Stimulated activated CD4-positive, alpha-beta T cell treated with anti-CD3 and anti-CD28 coated beads, Interleukin-15, amount 100 ng/mL, for 48 hours (primary cell): Measurements from ENCODE around the gene TMEM156.
"Not testable (repeated sequence)": the region's sequence is repeated elsewhere in the genome, so short reads cannot be mapped to it uniquely, and the experiment has no call there.

Experiments used
- DNase-seq, 2 donors: peaks; one replicate each; pipeline ENCODE4 v3.0.0-alpha.2; 2020; ENCODE audit warnings: low read depth in 2 of 2

The TMEM156 gene

DNA sequence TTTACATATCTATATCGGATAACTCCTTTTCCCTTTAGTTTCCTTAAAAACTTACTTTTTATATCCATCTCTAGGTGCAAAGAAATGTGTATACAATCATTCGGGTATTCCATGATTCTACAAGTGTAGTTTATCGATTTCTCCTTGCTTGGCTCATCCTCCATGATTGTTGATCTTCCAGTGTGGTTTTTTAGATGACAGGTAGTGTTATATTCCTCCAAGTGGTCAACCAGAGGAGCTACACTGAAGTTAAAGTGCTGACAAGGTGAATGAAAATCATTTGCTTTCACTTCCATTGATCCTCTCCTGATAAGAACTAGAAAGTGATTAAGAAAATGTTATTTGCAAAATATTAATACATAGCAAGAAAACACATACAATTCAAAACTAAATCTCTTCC, 38.5 kb downstream of the TMEM156 start:
- DNase-seq: no peak

DNA sequence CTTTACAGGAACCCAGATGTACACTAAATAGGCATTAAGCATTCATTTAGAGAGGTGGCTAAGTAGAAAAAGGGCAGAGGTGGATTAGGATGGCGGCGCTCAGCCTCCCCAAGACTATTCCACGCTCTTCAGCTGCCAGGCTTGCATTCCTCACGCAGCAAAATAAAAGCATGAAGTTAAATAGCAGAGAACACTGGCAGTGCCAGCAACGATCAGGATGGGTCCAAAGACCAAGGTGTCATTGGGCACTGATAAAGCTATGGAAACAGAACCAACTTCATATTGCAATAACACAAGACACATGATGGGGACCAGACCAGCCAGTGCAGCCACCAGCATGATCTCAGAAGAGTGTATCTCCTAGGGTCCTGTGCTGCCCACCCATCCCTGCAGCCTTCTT, 42.0 kb downstream of the TMEM156 start:
- DNase-seq: no peak

- no peak for DNase-seq
These were observed 42.7 kb downstream of the TMEM156 start for GRCh38 chr4:38989487-38989886.

DNA sequence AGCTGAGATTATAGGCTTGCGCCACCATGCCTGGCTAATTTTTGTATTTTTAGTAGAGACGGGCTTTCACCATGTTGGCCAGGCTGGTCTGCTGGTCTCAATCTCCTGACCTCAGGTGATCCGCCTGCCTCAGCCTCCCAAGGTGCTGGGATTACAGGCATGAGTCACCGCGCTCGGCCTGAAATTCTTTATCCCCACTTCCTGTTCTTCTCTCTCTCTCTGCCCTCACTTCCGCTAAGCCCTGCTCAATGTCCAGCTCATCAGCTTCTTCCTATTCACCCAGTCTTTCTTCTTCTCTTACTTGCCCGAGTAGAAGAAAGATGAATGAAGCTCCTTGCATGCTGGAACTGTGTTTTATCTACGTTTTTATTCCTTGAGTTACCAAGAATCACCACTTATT, 43.9 kb downstream of the TMEM156 start:
- DNase-seq: not testable (repeated sequence)

- no peak for DNase-seq
These were observed 44.7 kb downstream of the TMEM156 start for GRCh38 chr4:38987491-38987890.

DNA sequence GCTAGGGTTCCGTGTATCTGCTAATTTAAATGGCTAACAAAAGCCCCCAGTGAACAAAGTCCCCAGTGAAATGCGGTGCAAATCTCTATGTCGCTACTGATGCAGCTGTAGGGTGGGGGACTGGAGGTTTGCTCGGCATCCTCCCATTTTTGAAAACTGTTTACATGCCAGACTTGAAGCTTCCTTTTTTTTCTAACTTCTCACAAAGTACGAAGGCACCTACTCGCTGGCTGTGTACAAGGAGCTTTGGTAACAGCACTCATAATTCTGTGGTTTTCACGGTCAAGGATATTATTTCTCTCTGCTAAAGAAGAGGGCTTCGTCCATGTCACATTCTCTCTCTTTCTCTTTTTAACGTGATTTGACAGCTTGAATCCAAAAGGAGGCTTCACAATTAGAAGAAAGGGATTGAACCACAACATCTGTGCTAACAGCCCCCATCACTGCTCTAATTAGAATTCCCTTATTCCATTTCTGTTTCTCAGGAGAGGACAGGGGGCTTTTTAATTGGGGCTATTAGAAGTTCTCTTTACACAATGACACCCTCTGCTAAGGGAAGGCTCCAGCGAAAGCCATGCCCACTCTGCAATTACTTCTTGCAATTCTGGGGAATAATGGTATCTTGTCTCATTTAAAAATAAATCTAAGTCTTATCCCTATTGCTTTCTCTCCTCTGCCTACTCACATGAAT, 46.7 kb downstream of the TMEM156 start:
- no peak for DNase-seq

DNA sequence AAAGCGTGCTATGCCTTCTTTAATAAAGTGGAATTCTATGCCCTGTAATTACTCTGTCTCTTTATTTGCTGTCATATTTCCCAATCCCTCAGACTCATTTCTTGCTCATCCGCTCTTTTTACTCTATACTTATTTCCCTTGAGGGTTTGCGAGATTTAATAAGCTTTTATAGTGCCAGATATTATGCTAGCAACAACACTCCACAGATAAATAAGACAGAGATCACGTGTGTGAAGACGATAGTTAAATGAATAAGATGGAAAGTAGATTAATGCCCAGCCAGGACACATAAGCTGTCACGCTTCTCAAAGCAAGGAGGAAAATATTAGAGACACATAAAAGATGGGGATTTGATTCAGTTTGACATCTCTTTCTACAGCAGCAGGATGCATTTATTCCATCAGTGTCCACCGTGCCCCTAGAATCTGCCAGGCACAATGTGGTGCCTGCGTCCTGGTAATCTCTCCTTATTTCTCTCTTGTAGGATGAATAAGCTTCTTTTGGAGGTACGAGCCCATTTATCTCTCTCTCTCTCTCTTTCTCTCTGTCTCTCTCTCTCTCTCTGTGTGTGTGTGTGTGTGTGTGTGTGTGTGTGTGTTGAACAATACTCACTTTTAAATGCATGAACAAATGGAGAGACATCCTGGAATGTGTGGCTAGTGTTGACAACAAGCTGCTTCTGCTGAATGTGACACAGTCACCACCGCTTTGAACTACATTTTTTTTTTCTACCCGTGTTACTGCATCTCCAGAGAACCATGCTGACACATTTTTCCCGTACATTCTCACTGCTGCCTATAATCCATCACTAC, 48.2 kb downstream of the TMEM156 start:
- DNase-seq: no peak

GRCh38 chr4:38983291-38983690, 48.9 kb downstream of the TMEM156 start:
- DNase-seq: no peak

DNA sequence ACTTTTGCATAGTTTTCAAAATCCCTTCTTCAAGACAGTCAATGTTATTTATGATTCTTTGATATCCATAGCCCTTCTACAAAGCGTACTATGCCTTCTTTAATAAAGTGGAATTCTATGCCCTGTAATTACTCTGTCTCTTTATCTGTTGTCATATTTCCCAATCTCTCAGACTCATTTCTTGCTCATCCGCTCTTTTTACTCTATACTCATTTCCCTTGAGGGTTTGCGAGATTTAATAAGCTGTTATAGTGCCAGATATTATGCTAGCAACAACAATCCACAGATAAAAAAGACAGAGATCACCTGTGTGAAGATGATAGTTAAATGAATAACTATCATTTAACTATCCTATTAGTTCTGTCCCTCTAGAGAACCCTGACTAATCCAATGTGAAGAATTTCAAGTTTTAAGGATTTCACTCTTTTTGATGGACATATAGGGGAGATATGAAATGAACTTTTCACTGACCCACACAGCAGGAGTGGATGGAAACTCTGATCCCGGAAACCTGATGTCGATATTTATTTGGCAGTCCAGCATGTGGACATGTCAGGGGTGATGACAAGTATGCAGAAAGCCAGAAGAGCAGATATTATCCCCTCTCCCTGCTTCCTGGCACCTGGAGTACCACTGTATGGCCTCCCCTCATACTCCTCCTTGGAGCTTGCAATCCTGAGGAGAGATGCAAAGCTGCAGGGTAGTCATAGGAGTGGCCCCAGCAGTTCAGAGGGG, 49.7 kb downstream of the TMEM156 start:
- DNase-seq: no peak

DNA sequence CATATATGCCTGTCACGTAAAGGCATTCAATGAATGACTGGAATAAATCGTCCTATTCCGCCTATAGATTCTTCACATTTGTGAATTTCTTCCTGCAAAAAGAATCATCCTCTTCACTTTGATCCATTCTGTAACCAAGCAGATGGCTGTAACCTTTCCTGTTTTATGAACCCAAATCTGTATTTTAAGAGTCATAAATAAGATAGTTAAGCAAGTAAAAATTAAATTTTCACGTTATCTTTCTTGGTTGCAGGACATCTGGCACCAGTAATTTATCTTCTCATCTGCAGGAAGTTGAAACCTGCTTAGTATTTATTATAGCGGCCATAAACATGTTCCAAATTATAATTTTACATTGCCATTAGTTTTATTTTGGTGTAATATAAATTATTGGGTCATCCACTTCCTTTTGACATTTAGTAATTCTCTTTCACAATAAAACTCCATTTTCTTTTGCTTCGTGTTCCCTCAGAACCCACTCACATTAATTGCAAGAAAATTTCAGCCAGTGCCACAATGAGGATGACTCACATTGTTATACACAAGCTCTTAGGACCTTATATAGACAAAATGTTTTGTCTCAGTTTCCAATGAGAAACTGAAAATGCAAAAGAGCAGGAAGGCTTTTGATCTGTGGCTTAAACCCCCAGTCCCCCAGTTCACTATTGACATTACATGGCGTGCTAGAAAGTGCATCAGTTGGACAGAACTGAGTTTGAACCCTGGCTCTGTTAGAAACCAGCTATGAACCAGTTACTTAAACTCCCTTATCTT, 51.1 kb downstream of the TMEM156 start:
- peak in 1 of 2 donors; percentile 10 for DNase-seq

DNA sequence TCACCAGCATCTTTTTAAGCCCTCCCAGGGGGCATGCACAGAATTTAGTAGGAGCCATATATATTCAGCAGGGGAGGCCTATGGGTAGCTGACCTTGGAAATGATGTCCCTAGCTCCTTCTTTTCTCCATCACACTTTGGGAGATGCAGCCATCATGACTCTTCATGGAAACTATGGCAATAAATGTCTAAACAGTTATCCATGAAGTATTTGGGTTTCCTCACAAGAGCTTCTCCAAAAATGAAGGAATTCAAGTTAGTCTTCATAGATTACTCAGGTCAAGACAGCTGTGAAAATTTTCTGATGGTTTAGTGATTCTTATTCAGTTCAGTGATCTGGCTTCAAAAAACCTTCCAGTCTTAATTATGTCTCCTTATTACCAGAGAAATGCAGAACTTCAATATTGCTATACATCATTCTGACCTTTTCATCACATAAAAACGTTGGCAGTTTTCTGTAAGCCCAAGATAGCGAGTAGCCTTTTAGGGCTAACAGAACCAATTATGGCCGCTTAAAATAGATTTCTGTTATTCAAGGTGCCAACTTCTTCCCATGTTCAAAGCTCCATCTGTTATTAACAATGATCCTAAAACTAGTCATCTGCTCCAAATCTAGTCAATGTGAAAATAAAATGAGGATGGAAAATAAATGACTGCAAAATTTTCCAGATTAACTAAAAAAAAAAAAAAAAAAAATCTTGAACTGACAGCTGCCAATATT, 52.5 kb downstream of the TMEM156 start:
- no peak for DNase-seq

- no peak for DNase-seq
These were observed 53.1 kb downstream of the TMEM156 start for GRCh38 chr4:38979081-38979480.

DNA sequence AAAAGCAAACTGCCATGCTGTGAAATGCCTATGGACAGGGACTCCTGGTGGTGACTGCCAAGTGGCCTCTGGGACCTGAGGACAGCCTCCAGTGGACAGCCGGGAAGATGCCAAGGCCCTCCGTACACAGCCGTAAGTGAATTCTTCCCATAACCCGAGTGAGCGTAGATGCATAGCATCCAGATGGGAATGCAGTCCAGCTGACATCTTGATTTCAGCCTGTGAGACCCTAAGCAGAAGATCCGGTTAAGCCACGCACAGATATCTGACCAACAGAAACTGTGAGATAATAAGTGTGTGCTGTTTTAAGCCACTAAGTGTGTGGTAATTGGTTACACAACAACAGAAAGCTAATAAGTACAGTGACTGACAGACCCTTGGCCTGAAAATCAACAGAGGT, 55.9 kb downstream of the TMEM156 start:
- DNase-seq: no peak

DNA sequence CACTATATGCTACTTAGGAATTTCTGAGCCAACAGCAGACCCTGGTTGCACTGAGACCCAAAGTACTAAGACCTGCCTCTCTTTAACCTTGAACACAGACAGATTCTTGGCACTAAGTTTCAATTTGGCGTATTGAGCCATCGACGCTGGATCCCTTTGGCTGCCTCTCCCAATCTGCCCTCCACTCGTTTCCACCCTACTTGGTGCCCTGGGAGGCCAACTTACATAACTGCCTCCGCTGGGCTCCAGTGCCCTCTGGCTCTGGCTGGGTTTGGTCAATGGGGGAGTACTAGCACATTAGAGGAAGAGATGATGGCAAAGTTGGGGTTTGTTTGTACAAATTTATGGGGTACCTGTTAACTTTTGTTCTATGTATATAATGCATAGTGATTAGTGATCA, 63.5 kb downstream of the TMEM156 start:
- no peak for DNase-seq

GRCh38 chr4:38967260-38968095, 64.7 kb downstream of the TMEM156 start:
- no peak for DNase-seq

DNA sequence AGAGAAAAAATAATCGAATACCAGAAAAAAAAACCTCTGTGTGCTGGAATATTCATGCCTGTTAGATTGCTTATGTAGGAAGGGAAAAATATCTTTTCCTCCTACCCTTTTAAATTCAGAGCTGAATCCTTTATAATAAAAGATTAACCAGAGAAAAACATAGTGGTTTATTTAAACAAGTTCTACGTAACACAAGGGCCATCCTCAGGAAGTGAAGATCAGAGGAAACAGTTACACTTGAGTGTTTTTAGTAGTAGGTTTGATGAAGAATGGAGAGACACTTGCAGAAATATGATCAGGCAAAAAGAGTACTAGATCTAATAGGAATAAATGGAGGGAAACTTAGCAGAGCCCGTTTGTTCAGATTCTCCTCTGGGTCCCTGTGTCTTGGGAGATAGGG, 66.3 kb downstream of the TMEM156 start:
- DNase-seq: no peak

DNA sequence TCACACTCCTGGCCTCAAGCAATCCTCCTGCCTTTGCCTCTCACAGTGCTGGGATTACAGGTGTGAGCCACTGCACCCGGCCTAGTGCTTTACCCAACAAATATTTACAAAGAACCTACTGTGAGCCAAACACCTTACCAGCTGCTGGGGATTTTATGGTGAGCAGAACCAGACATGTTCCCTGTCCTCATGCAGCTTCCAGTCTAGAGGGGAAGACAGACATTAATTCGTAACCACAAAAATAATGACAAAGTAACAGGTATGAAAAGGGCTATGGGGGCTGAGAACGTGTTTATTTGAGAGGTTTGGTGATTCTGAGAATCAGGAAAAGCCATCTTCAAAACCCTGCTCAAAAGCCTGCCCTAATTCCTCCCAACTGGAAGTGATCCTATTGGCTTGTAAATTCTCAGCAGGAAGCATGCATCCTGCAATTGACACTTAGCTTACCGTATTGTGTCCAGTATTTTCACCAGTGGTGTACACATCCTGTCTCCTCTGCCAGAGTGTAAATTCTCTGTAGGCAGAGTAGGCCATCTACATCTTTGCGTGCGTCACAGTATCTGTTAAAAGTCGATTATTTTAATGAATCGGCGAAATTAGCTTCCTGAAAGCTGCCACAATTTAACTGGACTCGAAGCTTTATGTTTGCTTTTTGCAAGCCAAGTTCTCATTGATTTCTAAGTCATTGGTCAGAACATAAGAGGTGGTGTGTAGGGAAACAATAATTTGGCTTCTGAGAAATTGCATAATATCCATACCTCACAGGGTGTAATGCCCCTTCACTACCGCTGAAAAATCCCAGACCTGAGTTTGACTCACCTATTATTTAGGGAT, 67.0 kb downstream of the TMEM156 start:
- DNase-seq: no peak

GRCh38 chr4:38959248-38959647, 73.0 kb downstream of the TMEM156 start:
- not testable (repeated sequence) for DNase-seq

DNA sequence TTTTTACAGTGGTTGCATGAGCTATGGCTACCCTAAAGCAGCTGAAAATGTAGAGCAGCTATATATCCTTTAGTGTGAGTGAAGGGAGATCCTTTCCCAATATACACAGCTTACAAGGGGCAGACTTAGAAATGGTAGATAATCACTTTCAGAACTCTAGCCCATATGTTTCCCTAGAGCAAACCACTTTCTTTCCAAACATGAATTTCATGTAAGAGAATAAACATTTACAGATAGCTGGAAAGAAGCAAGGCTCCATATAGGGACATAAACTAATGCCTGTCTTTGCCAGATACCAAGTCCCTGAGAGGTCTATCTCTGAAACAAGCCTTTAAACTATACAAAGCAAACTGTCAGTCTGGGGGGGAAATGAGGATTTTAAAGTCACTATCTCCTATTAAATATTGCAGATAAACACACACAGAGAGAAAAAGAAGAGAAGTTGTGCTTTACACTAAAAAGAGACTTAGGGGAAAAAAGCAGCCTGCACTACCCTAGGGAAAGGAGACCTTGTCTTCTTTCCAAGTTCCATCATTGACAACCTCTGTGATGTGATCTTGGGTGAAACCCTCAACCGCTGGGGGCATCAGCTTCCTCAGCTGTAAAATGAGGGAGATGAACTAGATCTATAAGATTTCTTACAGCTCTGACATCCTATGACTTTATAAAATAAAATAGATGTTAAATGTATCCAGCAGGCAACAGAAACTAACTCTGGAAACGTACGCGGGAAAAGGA, 73.6 kb downstream of the TMEM156 start:
- no peak for DNase-seq
